HCT116 (cell line): ENCODE data around the gene NUBPL. TPM values are rescaled to one million over a fixed set of nuclear protein-coding genes. Genes with fewer than 3 reads are reported as not detected.

Experiments
- ATAC-seq: fragments of 200-7000 bp; cut with Tn5 transposase; 2 replicates; pipeline ENCODE4 v1.9.1; 2020; ENCODE audit warnings: mild to moderate bottlenecking, moderate library complexity
- BruUV-seq: library from RNA; stranded (reverse); fragments of 400-500 nt; replicated peaks from 2 replicates; lab custom pipeline; 2021; lab: Mats Ljungman, UMichigan
- CTCF ChIA-PET: fragments of 300-600 bp; sonication (Branson Sonifier 250); formaldehyde crosslinking; loops from one replicate; lab custom pipeline; 2021; ENCODE audit warnings: antibody characterized with exemption; lab: Charles Lee
- POLR2A ChIA-PET: fragments of 300-600, 350-600 bp; sonication (Branson Sonifier 250); formaldehyde crosslinking; loops from one replicate; lab custom pipeline; 2021; ENCODE audit warnings: antibody characterized with exemption; lab: Charles Lee
- RAD21 ChIA-PET, 2 experiments: fragments of 300-600 bp; sonication (Branson Sonifier 250); formaldehyde crosslinking; loops; one replicate each; lab custom pipeline; 2023; ENCODE audit warnings: low total read pairs in 2 of 2; ENCODE audit not compliant: uncharacterized antibody in 2 of 2, unreplicated experiment in 2 of 2, low non-redundant PET in 1 of 2; lab: Charles Lee
- DNase-seq: peaks from one replicate; pipeline ENCODE4 v3.0.0-alpha.2; 2010; ENCODE audit warnings: low read depth, low spot score
- H2AFZ ChIP-seq: fragments of 200-600 bp; shearing (Covaris generic), sonication (generic); 2 replicates; pipeline ENCODE4 v1.6.1; 2017; ENCODE audit warnings: low read depth, mixed run types, mixed read lengths, antibody characterized with exemption, low read length; ENCODE audit not compliant: poor library complexity, severe bottlenecking
- H3K27ac ChIP-seq: 2 replicates; pipeline ENCODE4 v1.5.1; 2012; ENCODE audit warnings: low read depth, low read length
- H3K27me3 ChIP-seq: fragments of 200-600 bp; sonication (generic); 2 replicates; pipeline ENCODE4 v1.6.1; 2016; ENCODE audit warnings: mixed run types, low read length, mixed read lengths; ENCODE audit not compliant: insufficient read depth
- H3K36me3 ChIP-seq, 2 experiments: fragments of 200-500 bp in 1 of 2; fragments of 200-600 bp in 1 of 2; sonication (Bioruptor generic) in 1 of 2; sonication (generic) in 1 of 2; 2 replicates each; pipeline versions ENCODE4 v1.5.1 to v1.6.1; 2014 to 2016; ENCODE audit warnings: low read length in 2 of 2, inconsistent platforms in 1 of 2, mixed read lengths in 1 of 2, mixed run types in 1 of 2; ENCODE audit not compliant: insufficient read depth in 2 of 2, control insufficient read depth in 1 of 2
- H3K4me1 ChIP-seq, 2 experiments: fragments of 200-600 bp in 1 of 2; sonication (generic) in 1 of 2; 2 replicates each; pipeline versions ENCODE4 v1.5.1 to v1.6.1; 2012 to 2017; ENCODE audit warnings: low read length in 2 of 2, inconsistent platforms in 1 of 2, mild to moderate bottlenecking in 1 of 2, mixed read lengths in 1 of 2, mixed run types in 1 of 2, moderate library complexity in 1 of 2; ENCODE audit not compliant: insufficient read depth in 2 of 2, control insufficient read depth in 1 of 2
- H3K4me2 ChIP-seq: fragments of 200-600 bp; sonication (generic); 2 replicates; pipeline ENCODE4 v1.6.1; 2017; ENCODE audit warnings: mixed run types, low read length, mixed read lengths
- H3K4me3 ChIP-seq, 2 experiments: fragments of 200-600 bp in 1 of 2; sonication (generic) in 1 of 2; replicated peaks in 1 of 2; 2 replicates each; pipeline ENCODE4 v1.5.1; 2011 to 2016; ENCODE audit warnings: low read length in 2 of 2, control low read depth in 1 of 2, low read depth in 1 of 2, mild to moderate bottlenecking in 1 of 2, mixed read lengths in 1 of 2, mixed run types in 1 of 2
- H3K79me2 ChIP-seq: fragments of 200-600 bp; sonication (generic); 2 replicates; pipeline ENCODE4 v1.6.1; 2017; ENCODE audit warnings: mild to moderate bottlenecking, mixed run types, low read length, moderate library complexity, mixed read lengths; ENCODE audit not compliant: insufficient read depth
- H3K9ac ChIP-seq: fragments of 200-600 bp; sonication (generic); 2 replicates; pipeline ENCODE4 v1.6.1; 2016; ENCODE audit warnings: low read length, mixed read lengths
- H3K9me2 ChIP-seq: fragments of 200-600 bp; sonication (generic), shearing (Covaris generic); 2 replicates; pipeline ENCODE4 v1.6.1; 2017; ENCODE audit warnings: mixed run types, mild to moderate bottlenecking, moderate library complexity; ENCODE audit not compliant: insufficient read depth
- H3K9me3 ChIP-seq, 2 experiments: fragments of 200-500 bp in 1 of 2; fragments of 200-600 bp in 1 of 2; sonication (Bioruptor generic) in 1 of 2; sonication (generic) in 1 of 2; 2 replicates each; pipeline ENCODE4 v1.6.1; 2014 to 2017; ENCODE audit warnings: low read length in 2 of 2, mixed read lengths in 2 of 2, inconsistent platforms in 1 of 2, low read depth in 1 of 2, mild to moderate bottlenecking in 1 of 2, mixed run types in 1 of 2, moderate library complexity in 1 of 2; ENCODE audit not compliant: control insufficient read depth in 1 of 2, insufficient read depth in 1 of 2
- H4K20me1 ChIP-seq: fragments of 200-600 bp; sonication (generic), shearing (Covaris generic); 2 replicates; pipeline ENCODE4 v1.6.1; 2017; ENCODE audit warnings: mixed run types, mild to moderate bottlenecking, moderate library complexity; ENCODE audit not compliant: insufficient read depth
- CBX3 ChIP-seq: IDR thresholded peaks from 2 replicates; pipeline ENCODE4 v1.6.1; 2012; ENCODE audit warnings: low read depth
- CEBPB ChIP-seq: IDR thresholded peaks from 2 replicates; pipeline ENCODE4 v1.6.1; 2012; ENCODE audit warnings: low read depth
- CTCF ChIP-seq, 3 experiments: fragments of 200-600 bp in 1 of 3; sonication (generic) in 1 of 3; IDR thresholded peaks in 2 of 3; conservative IDR thresholded peaks in 1 of 3; 2 replicates each; pipeline ENCODE4 v1.5.1; 2012 to 2017; ENCODE audit warnings: low read depth in 2 of 3, low read length in 2 of 3, antibody characterized with exemption in 1 of 3, borderline replicate concordance in 1 of 3, control low read depth in 1 of 3, mild to moderate bottlenecking in 1 of 3, mixed read lengths in 1 of 3, mixed run types in 1 of 3, moderate library complexity in 1 of 3; ENCODE audit not compliant: insufficient read depth in 1 of 3
- EGR1 ChIP-seq: IDR thresholded peaks from 2 replicates; pipeline ENCODE4 v1.6.1; 2012; ENCODE audit warnings: low read depth
- ELF1 ChIP-seq: IDR thresholded peaks from 2 replicates; pipeline ENCODE4 v1.6.1; 2012; ENCODE audit warnings: low read depth, borderline replicate concordance
- EZH2 ChIP-seq: fragments of 200-600 bp; sonication (generic); IDR thresholded peaks from 2 replicates; pipeline ENCODE4 v1.6.1; 2017; ENCODE audit warnings: antibody characterized with exemption, mixed run types
- JUND ChIP-seq: IDR thresholded peaks from 2 replicates; pipeline ENCODE4 v1.6.1; 2012
- POLR2AphosphoS5 ChIP-seq: IDR thresholded peaks from 2 replicates; pipeline ENCODE4 v1.6.1; 2011; ENCODE audit warnings: mild to moderate bottlenecking, low read depth, low read length, moderate library complexity
- SRF ChIP-seq: IDR thresholded peaks from 2 replicates; pipeline ENCODE4 v1.6.1; 2012; ENCODE audit warnings: low read depth
- TCF7L2 ChIP-seq: IDR thresholded peaks from 2 replicates; pipeline ENCODE4 v1.7.0; 2011; ENCODE audit warnings: borderline replicate concordance, inconsistent platforms; ENCODE audit not compliant: insufficient read depth, insufficient read length; ENCODE audit errors: extremely low read depth
- YY1 ChIP-seq: IDR thresholded peaks from 2 replicates; pipeline ENCODE4 v1.6.1; 2011; ENCODE audit warnings: low read length, low read depth, moderate library complexity, mild to moderate bottlenecking; ENCODE audit not compliant: insufficient replicate concordance; ENCODE audit errors: extremely low read depth
- ZBTB33 ChIP-seq: IDR thresholded peaks from 2 replicates; pipeline ENCODE4 v1.6.1; 2011; ENCODE audit warnings: mild to moderate bottlenecking, low read length, moderate library complexity; ENCODE audit not compliant: insufficient replicate concordance; ENCODE audit errors: extremely low read depth
- ZFX ChIP-seq: fragments of 450-650 bp; IDR thresholded peaks from 2 replicates; pipeline ENCODE4 v1.6.1; 2017
- ZNF274 ChIP-seq: fragments of 200-500 bp; sonication (Bioruptor generic); IDR thresholded peaks from 2 replicates; pipeline ENCODE4 v1.6.1; 2014; ENCODE audit warnings: mild to moderate bottlenecking, low read depth, low read length, inconsistent platforms
- intact Hi-C: fragments of 100-400 bp; cut with micrococcal nuclease; formaldehyde crosslinking; loops from 2 replicates; pipeline ENCODE4 v1.10.0; 2022
- total RNA-seq: library from RNA; stranded (reverse); gene quantifications from one replicate; pipeline ENCODE4 v1.2.1, GENCODE V29; 2021; ENCODE audit not compliant: unreplicated experiment
- TF ChIP-seq, protein P1 (sequence below): IDR thresholded peaks from 2 replicates; pipeline ENCODE4 v1.6.1; 2012; ENCODE audit warnings: low read depth

Gene NUBPL
- total RNA-seq, 1 experiment from 2014 or later = 11.3 TPM

- intact Hi-C loops = no loop called here
- RAD21 ChIA-PET = no interaction called here
- no TSS peak for BruUV-seq
These were observed 139.3 kb downstream of the NUBPL start for GRCh38 chr14:31700282-31701074.

More at GRCh38 chr14:31700282-31701074, 139.3 kb downstream of the NUBPL start:
- TF ChIP-seq ZFX = no peak
- no peak for TF ChIP-seq ZNF274
- no peak for TF ChIP-seq JUND
- TF ChIP-seq ELF1 = no peak
- no peak for TF ChIP-seq CBX3
- TF ChIP-seq TCF7L2 = no peak
- TF ChIP-seq ZBTB33 = no peak
- TF ChIP-seq, protein P1, sequence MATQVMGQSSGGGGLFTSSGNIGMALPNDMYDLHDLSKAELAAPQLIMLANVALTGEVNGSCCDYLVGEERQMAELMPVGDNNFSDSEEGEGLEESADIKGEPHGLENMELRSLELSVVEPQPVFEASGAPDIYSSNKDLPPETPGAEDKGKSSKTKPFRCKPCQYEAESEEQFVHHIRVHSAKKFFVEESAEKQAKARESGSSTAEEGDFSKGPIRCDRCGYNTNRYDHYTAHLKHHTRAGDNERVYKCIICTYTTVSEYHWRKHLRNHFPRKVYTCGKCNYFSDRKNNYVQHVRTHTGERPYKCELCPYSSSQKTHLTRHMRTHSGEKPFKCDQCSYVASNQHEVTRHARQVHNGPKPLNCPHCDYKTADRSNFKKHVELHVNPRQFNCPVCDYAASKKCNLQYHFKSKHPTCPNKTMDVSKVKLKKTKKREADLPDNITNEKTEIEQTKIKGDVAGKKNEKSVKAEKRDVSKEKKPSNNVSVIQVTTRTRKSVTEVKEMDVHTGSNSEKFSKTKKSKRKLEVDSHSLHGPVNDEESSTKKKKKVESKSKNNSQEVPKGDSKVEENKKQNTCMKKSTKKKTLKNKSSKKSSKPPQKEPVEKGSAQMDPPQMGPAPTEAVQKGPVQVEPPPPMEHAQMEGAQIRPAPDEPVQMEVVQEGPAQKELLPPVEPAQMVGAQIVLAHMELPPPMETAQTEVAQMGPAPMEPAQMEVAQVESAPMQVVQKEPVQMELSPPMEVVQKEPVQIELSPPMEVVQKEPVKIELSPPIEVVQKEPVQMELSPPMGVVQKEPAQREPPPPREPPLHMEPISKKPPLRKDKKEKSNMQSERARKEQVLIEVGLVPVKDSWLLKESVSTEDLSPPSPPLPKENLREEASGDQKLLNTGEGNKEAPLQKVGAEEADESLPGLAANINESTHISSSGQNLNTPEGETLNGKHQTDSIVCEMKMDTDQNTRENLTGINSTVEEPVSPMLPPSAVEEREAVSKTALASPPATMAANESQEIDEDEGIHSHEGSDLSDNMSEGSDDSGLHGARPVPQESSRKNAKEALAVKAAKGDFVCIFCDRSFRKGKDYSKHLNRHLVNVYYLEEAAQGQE = no peak
- no peak for TF ChIP-seq YY1
- no peak for TF ChIP-seq EZH2
- no peak for TF ChIP-seq SRF
- TF ChIP-seq CEBPB = no peak
- no peak for TF ChIP-seq EGR1
- no peak for TF ChIP-seq CTCF (IDR thresholded peaks at IDR 0.05 in 2 of 3, conservative IDR thresholded peaks at IDR 0.05 in 1 of 3; ENCODE audit: borderline replicate concordance in 1 of 3, insufficient read depth in 1 of 3, low read depth in 2 of 3, low read length in 2 of 3)
- no peak for TF ChIP-seq POLR2AphosphoS5
- Histone ChIP-seq H3K27me3 (no peaks in the 10 kb centered on the region), H3K9ac (no peak overlapping the region), H3K36me3 (0 out of 4 replicates have a peak, but pooled peaks cover 0 to 2% of the 10 kb centered on the region in 2 experiments), H3K79me2 (no peaks in the 10 kb centered on the region), H3K4me2 (no peak overlapping the region), H3K27ac (no peak overlapping the region), H3K4me1 (no peaks in the 10 kb centered on the region), H3K9me2 (no peaks in the 10 kb centered on the region), H3K9me3 (no peaks in the 10 kb centered on the region), H3K4me3 (no peak overlapping the region), H4K20me1 (no peaks in the 10 kb centered on the region), H2AFZ (no peak overlapping the region)
- ChIA-PET CTCF (no interaction called here), POLR2A (no interaction called here)
- DNase-seq (no peak), ATAC-seq (no peak)
